HG03095 (cell line): Measurements from ENCODE around the gene CELA2A.
A peak's percentile ranks its signal among the peaks of the same experiment; 100 is the strongest.

ENCODE experiments used
- ATAC-seq: cut with Tn5 transposase; IDR thresholded peaks from one replicate; pipeline ENCODE4 v1.9.1; 2021; ENCODE audit warnings: moderate library complexity; ENCODE audit not compliant: unreplicated experiment

Gene CELA2A

DNA sequence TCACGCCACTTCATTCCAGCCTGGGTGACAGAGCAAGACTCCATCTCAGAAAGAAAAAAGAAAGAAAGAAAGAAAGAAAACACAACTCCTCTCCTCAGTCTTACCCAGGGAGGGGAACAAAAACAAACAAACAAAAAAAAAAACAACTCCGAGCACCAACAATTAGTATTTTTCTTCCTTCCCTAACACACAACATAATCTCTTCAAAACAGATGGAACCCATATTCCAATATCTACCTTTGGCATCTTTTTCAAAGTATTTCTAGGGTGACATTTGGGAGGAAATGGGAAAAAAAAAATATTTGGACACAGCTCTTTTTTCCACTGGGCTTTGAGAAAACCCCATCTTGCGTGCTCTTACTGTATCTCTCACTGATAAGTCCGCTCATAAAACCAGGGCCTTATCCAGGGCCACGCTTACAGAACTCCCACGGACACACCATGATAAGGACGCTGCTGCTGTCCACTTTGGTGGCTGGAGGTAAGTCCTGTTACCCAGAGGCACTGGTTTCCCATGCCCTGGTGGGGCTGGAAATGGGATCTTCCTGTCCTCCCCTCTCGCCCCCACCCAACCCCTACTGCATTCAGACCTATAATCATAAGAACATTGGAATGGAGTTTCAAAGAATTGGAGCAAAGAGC, at the start of gene CELA2A:
Gene CELA2A, plus strand, starts transcription at position 420 of the 642 bp plus-strand sequence. Its CDS starts 22 bp downstream, at position 442.
- ATAC-seq = no peak

DNA sequence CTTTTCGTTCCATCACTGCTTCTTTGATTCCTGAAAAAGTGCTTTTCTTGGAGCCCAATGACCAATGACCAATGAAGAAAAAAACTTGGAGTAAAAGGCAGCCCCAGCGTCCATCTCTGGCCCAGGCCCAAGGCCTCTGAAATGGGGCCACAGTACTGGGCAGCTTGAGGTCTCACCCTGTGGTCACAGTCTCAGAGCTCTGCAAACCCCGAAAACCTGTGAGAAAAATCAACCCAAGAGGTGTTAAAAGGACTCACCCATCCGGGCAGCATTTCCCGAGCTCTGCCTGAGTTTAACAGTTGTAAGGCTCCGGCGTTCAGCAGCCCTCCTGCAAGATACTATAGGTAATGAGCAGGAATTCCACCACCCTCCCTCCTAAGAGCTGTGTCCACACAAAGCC, 49.0 kb upstream of the CELA2A start:
- no peak for ATAC-seq

DNA sequence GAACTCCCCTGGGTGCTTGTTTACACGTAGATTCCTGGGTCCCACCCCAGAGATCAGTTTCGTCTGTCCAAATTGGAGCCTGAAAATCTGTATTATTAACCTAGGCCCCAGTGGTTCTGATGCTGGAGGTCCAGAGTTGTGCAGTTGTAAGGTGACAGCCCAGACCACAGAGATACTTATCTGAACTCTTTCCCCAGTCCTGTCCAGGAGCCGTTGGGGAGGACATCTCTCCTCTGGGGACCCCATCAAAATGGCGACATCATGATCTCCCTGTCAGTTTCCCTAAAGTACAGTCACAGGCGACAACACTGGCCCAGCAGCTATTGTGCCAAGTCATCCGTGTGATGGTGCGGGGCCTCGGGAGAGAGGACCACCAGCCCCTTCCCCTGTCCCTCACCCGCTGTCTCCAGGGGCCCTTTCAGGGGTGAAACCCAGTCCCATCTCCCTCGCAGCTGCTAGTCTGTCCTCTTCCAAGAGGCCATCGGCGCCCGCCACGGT, 47.6 kb upstream of the CELA2A start:
- ATAC-seq = no peak

DNA sequence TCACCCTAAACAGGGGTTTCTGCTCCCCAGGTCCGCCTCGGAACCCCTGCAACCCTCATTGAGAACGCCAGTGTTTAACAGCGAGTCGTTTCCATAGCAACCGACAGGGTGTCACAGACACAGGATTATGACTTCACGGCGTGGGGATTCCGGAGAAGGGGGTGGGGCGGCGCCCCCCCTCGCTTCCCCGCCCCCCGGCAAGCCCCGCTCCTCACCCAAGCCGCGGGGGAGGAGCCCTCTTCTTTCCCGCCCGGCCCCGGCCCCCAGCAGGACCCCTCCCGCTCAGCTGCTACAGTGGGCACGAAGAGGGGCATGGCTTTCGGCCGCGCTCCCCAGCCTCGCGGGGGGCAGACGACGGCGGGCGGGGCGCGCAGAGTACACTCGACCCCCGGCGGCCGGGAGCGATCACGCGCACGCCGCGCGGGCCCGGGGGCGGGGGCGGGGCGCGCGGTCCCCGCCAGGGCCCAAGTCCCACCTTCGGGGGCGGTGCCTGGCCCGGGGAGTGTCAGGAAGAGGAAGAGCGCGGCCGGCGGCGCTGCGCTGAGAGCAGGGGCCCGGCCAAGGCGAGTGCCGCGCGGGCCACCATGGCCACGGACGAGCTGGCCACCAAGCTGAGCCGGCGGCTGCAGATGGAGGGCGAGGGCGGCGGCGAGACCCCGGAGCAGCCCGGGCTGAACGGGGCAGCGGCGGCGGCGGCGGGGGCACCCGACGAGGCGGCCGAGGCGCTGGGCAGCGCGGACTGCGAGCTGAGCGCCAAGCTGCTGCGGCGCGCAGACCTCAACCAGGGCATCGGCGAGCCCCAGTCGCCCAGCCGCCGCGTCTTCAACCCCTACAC, 46.9 kb upstream of the CELA2A start, which contains the start of gene EFHD2:
Gene EFHD2, plus strand, starts transcription at position 501 of the 835 bp plus-strand sequence. Its CDS starts 84 bp downstream, at position 585.
- ATAC-seq = peak; percentile 58

DNA sequence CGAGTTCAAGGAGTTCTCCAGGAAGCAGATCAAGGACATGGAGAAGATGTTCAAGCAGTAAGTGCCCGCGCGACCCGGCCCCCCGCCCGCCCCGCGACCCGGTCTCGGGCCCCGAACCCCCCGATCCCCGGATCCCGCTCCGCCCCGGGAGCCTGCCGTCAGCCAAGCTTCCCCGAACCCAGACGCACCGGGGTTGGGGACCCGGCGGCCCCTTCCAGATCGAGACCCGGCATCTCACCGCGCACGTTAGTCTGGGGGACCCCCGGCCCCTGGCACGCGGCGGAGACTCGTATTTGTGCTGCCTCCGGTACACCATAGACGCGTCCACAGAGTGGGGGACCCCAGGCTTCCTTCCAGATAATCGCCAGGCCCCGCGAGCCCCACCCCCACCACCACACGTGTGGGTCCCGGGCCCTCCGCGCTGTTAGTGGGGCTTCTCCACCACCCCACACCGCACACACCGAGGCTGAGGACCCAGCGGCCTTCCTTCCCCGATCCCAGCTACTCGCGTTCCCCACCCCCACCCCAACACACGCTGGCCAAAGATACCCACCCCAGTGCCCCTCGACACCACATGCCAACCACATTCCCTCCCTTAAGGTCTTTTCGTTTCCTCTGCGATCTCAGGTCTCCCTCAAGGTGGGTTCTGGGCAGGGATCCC, 46.2 kb upstream of the CELA2A start:
- ATAC-seq = no peak

DNA sequence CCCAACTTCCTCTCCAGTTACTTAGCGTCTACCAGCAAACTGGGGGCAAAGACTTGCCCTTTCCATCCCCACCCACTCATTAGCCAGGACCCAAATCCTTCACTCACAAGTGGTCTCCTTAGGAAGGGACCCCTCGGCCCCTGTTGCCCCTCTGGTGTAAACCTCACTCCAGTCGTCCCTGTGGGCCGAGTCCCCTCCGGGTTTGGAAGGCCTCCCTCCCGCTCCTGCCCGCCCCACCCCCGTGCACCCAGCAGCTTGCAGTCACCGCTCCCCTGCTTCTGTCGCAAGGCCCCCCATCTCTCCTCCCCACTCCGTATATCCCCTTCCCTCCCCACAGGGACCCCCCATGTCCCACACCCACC, 45.7 kb upstream of the CELA2A start:
- ATAC-seq = no peak

DNA sequence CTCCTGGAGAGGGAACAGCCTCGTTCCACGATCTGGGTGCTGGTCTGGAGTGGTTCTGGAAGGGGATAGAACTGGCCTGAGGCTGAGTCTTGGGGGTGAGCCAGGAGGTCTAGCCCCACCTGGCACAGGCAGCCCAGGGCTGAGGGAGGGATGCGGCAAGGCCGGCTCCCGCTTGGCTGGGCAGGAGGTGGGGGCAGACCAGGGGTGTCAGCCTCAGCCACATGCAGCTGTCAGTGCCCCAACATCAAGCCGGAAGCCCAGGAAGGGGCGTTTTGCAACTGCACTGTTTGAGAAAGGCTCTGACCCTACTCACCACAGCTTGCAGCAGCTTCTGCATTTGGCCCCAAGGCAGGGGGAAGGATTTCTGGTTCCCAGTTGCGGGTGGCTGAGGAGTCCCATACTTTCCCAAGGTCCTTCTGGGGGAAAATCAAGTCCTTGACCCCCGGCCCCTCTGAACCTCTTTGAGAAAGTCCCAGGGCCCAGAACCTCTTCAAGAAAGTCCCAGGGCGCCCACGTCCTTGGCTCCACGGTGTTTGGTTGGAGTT, 44.9 kb upstream of the CELA2A start:
- ATAC-seq = peak; percentile 45

DNA sequence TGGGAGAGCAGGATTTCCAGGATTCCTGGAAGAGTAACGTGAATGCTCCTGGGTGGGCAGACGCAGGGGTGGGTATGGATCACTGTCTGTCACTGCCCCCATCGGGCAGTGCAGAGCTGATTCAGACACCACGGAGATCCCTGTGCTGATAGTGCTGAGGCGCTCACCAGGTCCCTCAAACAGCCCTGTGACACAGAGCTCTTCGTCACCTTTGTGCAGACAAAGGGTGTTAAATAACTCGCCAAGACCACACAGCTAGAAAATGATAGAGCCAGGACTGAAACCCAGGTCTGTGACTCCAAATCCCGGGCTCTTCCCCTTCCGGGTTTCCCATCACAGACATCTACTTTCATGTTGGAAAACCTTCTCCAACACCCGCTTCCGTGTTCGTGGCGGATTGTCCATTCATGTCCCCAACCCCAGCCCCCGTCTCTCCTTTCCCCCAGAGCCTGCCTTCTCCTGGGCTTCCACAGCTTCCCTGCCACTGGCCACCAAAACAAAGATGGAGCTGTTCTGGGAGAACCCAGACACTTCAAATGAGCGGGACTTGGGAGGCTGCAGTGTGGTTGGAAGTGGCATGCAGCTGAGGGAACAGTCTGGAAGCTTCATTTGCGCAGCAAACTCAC, 44.2 kb upstream of the CELA2A start:
- no peak for ATAC-seq

DNA sequence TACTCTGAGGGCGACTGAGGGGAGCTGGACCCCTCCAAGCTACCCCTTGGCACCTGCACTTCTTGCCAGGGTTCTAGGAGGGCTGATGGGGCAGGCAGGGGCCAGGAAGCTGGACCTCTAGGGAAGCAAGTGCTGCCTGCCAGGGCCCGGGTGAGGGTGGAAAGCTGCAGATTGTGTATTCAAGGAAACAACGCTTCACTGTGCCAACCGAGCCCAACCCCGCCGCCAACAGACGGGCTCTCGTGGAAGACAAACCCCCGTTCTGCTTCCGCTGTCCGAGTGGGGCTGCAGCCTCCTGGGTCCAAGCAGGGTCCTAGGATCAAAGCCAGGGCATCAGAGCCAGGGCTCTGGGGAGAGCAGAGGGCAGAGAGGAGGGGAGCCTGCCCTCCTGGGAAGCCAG, 43.7 kb upstream of the CELA2A start:
- no peak for ATAC-seq

DNA sequence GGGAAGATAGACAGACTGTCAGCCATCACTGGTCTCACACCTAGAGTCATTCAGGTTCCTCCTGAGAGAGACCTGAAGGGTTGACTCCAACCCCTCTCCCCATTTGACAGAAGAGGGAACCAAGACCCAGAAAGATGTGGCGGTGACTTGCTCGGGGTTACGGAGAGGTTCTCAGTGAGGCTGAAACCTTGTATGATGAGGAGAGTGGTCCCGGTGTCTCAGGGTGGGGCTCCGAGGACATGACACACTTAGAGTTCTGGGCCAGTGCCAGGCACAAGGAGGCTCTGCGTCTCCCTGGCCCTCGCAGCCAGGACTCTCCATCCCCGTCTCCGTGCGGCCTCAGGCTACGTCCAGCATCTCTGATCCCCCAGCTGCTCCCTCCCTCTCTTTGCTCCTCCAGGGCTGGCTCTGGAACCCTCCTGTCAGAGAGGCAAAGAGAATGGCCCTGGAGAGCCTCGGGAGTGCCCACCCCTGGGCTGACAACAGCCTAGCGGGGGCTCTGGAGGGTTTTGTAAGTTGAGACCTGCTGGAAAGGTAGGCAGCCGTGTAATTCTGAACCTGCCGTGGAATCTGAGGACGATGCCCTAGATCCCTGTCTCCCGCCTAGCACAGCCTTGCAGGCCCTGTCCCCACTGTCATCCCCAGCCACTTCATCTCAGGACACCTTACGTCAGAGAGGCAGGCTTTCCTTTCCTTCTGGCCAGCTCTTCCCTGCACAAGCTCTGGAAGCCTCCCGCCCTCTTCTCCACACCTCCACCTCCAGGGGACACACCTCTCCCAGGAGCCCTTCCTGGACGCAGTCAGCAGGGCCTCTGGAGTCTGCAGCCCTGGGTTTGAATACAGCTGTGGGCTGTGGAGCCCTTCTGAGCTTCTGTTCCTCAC, 42.7 kb upstream of the CELA2A start:
- ATAC-seq = no peak

DNA sequence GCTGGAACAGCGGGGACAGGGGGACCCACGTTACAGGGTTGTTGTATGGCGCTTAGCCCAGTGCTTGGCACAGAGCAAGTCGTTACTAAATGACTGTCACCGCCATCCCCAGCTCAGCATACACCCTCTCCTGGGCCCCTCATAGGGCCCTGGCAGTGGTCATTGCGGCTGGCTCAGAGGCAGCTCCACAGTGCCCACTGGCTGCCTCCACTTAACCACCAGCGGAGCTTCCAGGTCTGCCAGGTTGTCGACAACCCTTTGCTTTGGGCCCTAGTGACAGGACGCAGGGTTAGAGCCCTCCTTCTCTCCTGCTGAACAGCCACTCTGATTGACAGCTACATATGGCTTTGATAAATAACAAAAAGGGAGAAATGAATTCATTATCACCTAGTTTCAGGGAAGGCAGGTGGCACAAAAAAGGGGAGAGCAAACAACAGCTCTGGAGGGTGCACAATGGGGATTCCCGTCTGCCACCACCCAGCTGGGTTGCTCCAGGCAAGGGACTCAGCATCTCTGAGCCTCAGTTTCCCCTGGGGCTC, 42.0 kb upstream of the CELA2A start:
- no peak for ATAC-seq

DNA sequence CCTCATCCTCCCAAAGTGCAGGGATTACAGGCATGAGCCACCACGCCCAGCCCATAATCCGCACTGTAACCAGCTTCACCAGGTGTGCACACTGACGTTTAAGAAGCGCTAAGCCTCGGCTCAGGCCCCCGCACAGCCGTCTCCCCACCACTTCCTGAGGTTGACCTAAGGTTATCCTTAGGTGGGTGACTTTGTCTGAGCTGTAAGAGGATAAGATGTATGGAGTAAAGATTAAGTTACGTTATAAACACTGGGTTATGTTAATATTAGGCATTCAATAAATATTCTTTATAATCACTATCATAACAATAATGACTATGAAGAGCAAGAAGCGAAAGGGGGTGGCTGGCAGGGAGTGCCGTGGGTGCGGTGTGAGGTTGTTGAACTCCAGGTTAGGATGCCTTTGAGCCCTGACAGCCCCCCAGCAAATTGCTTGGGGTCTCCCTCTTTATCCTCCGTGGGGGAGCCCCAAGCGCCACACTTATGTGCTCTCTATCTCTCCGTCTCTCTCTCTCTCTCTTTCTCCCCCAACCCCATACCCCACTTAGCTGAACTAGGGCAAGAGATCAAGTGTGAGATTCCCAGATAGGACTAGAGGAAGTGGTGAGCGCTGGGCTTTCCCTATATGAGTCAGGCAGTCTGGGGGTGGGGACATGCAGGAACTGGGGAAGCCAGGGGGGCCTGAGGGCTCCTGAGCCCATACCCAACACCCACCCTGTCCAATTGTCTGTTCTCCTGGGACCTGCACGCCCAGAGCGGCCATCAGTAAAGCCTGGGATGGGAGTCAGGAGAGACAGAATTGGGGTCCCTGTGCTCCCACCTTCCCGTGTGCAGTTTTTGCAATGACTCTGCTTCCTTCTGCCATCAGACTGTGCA, 39.2 kb upstream of the CELA2A start:
- no peak for ATAC-seq

DNA sequence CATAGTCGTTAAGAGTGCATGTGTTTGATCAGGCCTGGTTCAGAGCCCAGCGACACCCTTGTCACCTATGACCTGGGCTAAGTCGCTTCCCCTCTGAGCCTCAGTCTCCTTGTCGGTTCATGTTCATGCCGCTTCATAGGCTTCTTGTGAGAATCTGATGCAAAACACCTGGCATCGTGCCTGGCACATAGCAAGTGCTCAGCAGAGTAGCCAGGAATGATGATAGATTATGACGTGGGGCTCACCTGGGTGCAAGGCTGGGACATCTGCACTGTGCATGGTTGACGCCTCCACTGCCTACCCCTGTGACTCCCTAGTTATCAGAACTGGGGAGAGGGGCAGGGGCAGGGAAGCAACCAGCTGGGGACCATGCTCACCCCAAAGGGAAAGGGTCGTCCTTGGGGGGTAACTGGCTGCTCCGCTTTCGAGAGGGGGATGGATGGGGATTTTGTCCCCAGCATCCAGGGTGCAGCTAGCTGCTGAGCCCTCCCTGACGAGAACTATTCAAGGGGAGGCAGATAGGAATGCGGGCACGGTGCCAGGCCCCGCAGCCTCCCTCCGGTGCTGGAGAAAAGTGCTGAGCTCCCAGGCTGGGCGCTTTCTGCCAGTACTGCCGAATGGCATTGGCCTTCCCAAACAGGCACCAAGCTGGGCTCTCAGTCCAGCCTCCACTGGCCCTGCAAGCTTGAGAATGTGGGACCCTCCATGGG, 37.6 kb upstream of the CELA2A start:
- no peak for ATAC-seq

DNA sequence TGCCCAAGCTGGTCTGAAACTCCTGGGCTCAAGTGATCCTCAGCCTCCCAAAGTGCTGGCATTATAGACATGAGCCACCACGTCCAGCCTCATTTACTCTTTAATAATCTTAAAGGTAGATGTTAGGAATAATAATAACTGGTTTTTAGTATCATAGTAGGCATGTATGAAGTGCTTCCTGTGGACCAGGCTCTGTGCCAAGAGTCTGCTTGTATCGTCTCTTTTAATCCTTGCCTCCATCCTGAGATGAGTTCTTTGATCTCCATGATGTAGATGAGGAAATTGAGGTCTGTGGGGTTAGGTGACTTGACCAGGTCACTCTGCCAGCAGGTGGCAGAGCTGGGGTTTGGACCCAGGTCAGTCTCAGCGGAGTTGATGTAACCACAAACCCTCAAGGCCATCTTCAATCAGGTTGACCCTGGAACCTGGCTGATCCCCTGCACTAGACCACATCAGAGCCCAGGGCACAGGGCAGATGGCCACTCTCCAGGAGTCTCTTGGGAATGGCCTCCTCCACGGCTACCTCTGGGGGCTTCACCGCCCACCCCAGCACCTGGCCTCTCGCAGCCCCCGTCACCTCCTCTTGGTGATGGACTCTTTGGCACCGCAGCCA, 35.6 kb upstream of the CELA2A start:
- ATAC-seq = no peak

DNA sequence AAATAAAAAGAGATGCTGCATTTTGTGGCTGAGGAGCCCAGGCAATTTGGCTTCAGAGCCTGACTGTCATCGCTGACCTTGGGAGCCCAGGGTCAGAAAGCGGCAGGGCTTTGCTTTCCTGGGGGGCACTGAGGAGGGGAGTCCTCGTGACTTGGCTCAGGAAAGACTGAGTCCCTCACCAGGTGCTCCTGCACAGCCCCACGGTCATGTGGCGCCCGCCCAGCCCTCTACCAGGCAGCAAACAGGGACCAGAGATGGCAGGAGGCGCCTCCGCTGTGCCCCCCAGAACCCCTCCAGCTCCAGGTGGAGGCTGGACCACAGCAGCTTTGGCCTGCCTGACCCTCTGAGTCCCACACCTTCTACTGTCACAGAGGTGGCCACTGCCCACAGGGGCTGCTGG, 33.7 kb upstream of the CELA2A start:
- no peak for ATAC-seq

DNA sequence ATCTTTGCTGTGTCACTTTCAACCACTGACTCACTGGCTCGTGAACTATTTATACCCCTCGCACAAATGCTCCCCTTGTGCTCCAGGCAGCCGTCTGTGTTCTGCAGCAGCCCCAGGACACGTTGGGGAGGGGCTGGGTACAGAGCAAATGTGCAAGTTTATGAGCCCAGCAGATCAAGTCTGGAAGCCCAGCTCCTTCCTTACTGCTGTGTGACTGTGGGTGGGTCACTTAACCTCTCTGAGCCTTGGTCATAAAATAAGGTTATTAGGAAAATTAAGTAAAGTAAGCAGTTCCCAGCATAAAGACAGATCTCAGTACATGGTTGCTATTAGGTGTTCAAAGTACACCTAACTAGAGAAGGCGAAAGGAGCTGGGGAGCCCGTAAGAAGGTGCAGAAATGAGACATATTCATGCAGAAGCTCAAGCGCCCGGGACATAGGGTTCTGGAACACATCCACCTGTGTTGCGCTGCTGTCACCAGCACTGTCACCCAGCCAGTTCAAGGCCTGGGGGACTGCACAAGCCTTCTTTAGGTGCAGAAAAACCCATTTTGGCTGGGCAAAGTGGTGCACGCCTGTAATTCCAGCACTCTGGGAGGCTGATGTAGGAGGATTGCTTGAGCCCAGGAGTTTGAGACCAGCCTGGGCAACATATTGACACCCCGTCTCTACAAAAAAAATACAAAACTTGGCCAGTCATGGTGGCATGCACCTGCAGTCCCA, 33.0 kb upstream of the CELA2A start:
- no peak for ATAC-seq

DNA sequence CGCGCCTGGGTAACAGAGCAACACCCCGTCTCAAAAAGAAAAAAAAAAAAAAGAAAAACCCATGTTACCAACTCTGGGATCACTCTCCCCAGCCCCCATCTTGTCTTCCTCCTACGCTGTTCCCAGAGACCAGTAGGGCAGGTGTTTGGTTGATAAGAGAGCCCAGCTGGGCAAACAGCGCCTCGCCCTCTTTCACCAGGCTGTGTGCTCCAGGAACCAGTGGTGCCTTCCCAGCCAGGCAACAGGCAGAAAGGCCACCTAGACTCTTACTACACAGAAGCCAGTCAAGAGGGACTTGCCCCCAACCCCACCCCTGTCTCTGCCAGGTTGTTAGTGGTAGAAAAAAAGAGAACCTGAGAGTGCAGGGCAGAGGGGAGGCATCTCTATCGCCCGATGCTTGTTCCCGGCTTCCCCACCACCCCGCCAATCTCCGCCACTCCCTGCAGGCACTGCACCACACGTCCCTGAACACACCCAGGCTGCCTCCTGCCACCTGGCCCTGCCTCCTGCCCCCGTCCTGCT, 32.3 kb upstream of the CELA2A start:
- ATAC-seq = no peak
